IPS DF 4.7 (cell line): ENCODE results near the gene PPP1R16B.
"Not testable (repeated sequence)": the region's sequence is repeated elsewhere in the genome, so short reads cannot be mapped to it uniquely, and the experiment has no call there.

Experiments used
- DNase-seq: peaks from one replicate; pipeline ENCODE4 v3.0.0-alpha.2; 2013; ENCODE audit warnings: low spot score; ENCODE audit errors: extremely low read depth

The PPP1R16B gene

DNA sequence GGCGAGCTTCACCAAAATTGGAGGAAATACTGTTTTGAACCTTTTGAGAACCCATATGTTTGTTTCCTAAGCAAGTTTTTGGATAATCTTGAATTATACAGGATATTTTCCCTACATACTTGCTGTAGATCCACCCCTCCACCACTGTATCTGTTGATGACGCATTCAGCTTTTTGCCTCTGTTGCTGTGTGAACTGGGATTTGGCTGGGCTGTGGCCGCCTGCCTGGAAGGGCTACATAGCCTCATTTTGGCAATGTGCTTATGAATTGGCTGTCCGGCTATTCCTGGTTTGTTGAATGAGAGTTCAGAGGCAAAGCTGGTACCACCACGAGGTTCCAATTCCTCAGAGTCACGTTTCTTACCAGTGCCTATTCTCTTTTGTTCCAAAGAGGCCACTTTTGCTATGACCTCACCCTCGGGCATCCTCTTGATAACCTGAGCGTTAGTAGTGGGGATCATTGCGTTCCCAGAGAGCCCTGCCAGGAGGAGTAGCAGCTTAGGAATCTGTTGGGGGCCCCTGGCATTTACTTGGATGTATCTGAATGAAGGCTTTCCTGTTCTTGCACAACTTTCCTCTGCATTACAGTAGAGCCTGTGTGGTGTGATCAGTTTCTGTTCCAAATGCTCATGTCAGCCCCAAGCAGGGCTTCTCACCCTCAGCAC, 127.1 kb downstream of the PPP1R16B start:
- no peak for DNase-seq

DNA sequence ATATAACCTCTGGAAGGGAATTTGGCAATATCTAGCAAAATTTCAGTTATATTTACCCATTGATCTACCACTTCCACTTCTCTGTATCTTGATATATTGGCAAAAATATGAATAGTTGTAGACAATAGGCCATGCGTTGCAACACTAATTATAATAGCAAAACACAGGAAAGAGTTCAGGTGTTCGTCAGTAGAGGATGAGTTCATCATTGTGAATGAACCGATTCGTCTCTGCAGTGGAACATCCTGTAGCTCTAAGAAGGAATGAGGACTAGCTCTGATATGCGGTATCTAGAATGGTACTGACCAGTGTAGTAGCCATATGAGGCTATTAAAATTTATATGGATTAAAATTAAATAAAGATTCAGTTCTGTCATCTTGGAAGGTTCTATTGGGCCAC, 129.0 kb downstream of the PPP1R16B start:
- no peak for DNase-seq

DNA sequence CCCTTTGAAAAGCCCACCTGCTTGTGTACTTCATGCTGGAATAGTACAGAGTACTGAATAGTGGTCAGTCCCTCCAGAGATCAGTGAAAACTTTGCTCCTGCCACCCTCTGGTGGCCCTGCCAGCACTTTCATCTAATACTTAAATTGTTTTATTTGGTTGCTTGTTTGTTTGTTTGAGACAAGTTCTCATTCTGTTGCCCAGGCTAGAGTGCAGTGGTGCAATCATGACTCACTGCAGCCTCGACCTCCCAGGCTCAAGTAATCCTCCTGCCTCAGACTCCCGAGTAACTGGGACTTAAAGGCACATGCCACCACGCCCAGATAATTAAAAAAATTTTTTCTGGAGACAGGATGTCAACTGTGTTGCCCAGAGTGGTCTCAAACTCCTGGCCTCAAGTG, 129.8 kb downstream of the PPP1R16B start:
- DNase-seq, result no peak

DNA sequence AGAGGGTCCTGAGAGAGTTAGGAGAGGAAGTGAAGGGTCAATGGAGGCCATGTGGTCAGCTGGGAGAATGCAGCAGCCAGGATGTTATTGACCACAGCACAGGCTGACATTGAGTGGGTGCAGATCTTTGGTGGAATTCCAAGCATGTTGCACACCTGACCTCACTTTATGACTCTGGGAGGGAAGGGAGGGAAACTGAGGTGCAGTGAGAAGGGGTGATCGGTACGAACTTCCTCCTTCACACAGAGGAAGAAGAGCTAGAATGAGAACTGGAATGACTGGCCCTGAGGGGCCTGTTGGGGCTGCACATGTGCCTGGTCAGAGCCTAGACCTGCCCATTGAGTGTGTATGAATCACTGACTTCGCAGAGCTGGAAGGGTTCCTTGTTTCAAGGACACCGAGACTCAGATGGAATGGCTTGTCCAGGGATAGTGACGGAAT, 130.5 kb downstream of the PPP1R16B start:
- DNase-seq, result no peak

DNA sequence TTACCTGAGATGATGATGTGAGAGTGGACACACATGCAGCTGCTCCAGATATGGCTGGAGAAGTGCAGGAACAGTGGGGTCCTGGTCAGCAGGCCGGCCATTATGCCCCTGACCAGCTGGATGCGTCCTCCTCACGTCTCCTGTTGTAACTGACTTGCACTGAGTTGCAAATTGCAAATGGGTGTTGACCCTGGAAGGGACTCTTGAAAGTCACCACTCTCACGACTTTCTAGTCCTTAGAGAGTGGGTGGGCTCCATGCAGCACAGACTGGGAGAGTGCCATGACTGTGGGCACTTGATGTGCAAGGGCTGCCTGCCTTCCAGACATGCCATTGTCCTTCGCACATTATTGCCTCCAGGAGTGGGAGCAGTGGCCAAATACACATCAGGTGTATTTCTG, 131.5 kb downstream of the PPP1R16B start:
- no peak for DNase-seq

DNA sequence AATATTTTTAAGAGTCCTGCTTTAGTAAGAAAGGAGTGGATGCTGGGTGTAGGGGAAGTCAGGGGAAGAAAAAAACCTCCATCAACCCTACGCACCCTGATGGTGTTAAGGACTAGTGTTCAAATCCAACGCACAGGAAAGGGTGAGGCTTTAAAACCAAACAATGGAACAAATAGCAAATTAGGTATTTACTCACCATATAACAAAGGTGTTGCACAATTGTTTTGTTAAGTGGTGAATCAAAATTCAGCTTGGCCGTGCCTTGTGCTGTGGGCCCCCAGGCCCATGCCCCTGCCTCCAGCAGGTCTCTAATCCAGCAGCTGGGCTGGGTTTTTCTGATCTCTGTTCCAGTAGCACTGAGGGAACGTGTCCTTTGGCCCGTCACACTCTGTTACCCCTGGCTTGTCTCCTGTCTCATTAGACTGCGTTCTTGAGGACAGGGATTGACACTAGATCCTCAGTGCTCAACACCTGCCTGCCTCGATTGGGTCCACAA, 132.5 kb downstream of the PPP1R16B start:
- no peak for DNase-seq

DNA sequence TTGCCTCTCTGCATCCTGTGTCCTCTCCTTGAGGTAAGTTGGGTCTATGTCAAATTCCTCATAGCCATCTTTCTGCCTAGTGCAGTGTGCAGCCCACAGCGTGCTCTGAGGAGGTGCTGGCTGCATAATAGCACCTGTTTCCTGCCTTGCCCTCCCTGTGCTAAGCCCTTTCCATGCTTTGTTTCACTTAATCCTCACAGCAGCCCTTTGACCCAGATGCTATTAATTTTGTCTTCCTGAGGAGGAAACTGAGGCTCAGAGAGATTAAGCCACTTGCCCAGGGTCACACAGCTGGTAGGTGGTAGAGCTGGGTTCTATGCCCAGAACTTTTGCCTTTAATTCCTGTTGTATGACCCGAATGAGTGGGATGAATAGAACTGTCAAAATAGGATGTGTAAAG, 134.2 kb downstream of the PPP1R16B start:
- DNase-seq, result no peak

DNA sequence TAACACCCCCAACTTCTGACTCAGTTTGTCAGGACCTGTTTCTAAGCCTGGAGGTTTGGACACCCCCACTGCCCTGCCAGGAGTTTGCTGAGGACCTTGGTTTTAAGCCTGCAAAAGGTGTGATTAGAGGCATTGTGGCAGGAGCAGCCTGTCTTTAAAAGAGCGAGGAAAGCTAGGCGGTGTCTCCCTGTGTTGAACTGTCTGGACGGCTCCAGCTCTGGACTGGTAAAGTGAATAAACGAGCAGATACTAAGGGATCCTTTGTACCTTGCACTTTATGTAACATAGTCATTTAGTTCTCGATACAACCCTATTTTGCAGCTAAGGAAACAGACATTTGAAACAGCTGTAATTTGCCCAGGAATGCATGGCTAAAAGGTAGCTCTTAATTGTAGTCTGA, 135.1 kb downstream of the PPP1R16B start:
- DNase-seq, result no peak

DNA sequence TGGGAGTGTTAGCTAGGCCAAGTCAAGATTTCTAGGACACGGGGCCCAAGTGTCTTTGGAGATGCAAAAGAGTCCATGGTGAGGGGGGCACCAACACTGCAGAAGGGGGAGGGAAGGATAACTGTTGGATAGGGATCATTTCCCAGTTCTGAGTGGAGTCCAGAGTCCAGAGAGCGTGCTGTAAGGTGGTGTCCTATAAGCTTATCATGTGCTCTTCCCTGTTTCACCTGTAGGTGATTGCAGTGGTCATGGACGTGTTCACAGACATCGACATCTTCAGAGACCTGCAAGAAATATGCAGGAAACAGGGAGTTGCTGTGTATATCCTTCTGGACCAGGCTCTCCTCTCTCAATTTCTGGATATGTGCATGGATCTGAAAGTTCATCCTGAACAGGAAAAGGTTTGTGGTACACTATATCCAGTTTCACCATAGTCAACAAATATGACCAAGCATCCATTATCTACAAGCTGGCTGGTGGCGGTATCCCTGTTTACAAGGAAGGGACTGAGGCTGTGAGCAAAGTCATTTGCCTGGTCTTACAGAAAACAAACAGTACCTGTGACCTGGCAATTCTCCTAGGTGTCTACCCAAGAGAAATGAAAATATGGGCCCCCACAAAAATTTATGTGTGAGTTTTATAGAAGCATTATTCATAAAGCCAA, 136.4 kb downstream of the PPP1R16B start:
- DNase-seq, result no peak

DNA sequence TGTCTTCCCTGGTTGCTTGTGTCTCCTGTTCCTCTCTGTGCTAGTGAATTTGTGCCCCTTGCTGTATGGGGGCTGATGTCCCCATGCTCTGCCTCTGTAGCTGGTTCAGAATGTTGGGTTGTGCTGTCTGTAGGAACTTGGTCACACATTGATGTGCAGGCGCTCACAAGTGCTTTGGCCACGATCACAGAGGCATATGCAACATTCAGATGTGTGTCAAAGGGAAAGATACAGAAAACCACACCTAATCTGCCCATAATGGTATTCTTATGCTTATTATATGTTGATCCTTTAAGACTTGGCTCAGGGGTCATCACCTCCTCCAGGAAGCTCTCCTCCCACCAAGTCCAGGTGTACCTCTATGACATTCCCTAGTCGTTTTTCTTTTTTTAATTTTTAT, 139.5 kb downstream of the PPP1R16B start:
- no peak for DNase-seq

DNA sequence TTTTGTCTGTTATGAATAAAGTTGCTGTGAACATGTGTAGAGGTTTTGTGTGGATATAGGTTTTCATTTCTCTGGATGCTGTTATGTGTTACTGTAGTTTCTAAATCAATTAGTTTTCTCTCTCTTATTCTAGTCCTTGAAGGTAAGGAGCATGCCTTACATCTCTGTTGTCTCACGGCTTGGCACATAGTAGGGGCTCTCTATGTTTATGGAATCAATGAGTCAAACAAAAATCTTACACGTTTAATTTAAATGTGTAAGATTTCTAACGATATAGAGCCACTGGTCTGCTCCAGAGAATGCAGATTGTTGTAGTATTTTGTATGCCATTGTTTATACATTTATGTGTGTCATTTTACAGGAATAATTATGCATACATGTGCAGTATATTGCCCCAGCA, 141.3 kb downstream of the PPP1R16B start:
- DNase-seq, result no peak

DNA sequence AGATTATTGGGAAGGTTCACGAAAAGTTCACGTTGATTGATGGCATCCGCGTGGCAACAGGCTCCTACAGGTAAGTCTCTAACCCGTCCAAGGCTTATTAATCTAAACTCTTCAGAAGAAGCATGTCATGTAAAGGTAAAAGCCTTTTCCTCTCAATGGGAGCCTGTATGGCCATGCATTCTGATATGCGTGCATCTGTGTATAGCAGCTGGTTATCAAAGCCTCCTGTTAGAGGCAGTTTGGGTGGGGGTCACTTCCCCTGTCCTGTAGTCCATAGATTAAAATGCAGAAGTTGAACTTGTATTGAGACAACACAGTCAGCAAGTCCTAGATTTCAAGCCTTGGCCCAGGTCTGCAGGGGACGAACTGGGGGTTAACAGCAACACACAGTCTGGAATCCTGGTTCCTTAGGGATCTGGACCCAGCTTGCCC, 142.4 kb downstream of the PPP1R16B start:
- DNase-seq, result no peak

DNA sequence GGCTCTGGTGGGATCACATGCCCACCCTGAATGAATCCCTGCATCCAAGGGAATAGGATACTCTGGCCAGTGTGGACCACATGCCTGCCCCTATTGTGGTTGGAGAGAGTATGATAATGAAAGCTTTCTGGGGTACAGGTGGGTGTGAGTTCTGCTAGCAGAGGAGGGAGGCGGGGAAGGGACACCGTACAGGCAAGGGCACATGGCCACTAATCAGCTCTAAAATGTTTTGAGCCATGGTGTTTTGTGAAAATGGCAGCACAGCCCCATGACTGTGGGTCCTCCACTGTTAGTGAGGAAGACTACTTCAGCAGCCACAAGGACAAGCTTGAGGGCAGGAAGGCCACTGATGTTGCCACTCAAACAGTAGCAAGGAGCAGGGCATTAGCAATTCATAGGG, 144.8 kb downstream of the PPP1R16B start:
- no peak for DNase-seq

DNA sequence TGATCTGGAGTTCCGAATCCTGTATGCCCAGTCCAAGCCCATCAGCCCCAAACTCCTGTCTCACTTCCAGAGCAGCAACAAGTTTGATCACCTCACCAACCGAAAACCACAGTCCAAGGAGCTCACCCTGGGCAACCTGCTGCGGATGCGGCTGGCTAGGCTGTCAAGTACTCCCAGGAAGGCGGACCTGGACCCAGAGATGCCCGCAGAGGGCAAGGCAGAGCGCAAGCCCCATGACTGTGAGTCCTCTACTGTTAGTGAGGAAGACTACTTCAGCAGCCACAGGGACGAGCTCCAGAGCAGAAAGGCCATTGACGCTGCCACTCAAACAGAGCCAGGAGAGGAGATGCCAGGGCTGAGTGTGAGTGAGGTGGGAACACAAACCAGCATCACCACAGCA, 146.1 kb downstream of the PPP1R16B start:
- no peak for DNase-seq

DNA sequence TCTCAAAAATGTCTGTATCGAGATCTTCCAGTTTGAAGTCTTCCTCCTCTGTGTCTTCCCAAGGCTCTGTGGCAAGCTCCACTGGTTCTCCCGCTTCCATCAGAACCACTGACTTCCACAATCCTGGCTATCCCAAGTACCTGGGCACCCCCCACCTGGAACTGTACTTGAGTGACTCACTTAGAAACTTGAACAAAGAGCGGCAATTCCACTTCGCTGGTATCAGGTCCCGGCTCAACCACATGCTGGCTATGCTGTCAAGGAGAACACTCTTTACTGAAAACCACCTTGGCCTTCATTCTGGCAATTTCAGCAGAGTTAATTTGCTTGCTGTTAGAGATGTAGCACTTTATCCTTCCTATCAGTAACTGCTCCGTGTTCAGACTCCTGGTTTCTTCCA, 146.7 kb downstream of the PPP1R16B start:
- no peak for DNase-seq

DNA sequence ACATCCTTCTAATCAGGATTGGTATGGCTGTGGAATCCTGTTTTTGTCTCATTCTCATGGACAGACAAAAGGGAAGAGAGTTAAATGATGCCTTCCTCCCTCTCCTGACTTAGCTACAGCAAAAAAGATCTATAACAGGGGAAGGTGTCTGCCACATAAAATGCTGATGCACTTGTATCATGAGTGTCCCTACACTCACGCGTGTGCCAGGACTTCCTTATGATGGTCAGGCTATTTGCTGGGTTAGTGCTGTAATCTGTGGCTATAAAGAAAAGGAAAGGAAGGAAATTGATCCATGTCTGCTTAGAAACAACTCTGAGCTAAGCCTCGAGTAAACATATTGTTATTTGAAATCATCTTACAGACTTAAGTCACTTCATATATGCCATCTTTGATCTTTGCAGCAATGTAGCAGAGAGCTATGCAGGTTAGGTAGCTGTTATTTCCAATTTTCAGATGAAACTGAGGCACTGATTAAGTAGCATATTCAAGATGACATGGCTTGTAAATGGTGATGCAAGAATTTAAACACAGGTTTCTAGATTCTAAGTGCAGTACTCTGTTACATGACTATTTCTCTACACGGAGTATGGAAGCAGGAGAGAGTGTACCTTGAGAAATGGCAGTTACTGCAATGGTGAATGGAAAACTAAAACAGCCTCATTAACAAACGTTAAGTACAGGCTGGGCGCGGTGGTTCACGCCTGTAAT, 148.3 kb downstream of the PPP1R16B start:
- DNase-seq, result no peak

DNA sequence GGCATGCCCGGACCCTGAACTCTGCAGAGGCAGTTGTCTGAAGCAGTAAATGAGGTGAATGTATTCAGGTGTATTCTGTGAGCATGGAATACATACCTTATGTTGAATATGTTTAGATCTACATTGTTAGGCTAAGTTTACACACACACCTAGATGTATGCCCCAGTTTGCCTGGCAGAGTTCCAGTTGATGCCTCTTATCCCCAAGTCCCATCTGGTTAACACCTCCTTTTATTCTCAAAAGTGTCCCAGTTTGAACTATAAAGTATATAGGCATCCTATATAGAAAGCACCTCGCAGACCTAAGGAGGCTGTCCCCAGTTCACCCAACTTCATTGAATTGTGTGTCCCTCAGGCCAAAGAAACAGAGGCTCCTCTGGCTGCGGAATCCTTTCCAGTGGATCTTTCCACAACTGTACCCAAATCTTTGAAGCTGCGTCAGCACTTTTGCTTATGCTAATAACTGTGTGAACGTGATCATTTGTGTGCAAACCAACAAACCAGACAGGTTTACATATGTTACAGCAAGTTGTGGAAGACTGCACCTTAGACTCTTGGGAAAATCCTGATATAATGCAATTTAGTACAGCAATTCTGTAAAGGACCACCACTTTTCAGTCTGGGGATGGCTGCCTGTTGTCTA, 151.9 kb downstream of the PPP1R16B start:
- DNase-seq, result no peak

DNA sequence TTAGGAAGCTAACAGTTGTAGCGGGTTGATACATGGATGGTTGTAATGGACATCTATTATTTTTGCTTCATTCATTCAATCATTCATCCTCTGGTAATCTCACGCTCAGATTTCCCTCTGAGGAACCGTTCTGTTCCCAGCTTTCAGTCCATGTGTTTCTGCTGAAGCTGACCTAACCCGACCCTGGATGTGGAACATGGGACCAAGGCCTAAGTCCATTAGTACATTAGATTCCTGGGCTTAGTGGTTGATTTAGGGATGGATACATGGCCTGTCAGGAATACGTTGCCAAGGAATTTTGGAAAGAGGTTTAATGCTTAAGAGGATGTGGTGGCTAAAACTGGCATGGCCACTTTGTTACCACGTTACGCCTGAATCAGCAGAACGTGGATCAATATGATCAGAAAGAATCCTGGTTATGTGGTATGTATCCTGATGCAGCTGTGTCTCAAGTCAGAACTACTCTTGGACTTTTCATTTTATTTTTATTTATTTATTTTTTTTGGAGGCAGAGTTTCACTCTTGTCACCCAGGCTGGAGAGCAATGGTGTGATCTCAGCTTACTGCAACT, 152.5 kb downstream of the PPP1R16B start:
- no peak for DNase-seq

DNA sequence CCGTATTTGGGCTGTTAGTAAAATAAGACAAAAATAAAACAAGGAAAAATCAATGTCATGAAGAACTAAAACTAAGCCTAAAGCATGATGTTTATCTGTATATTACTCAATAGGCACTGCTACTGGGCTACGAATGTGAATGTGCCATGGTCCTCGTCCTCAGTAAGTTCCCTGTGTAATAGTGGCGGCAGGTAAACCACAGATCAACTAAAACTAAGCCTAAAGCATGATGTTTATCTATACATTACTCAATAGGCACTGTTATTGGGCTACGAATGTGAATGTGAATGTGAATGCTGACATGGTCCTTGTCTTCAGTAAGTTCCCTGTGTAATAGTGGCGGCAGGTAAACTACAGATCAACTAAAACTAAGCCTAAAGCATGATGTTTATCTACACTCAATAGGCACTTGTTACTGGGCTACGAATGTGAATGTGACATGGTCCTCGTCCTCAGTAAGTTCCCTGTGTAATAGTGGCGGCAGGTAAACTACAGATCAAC, 154.7 kb downstream of the PPP1R16B start:
- DNase-seq, result not testable (repeated sequence)

DNA sequence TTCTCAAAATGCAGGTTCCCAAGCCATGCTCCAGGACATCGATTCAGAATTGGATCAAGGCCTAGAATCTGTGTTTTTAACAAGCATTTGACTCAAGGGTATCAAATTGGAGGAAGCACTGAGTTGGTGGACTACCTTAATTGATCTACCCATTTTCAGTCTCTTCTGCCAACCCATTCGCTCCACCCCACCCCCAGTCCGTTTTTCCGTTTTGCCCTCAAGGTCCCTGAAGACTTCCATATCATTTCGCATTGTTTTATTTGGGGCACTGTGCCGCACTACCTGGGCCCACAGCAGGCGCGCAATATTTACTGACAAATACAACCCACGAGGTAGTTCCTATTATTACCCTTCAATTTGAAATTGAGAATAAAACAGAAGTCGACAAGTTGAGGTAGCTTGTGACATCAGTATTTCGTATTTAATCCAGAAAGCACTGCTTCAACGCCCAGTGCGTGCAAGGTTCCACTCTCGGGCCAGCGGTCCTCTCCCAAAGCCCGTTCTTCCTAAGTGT, 156.1 kb downstream of the PPP1R16B start:
- no peak for DNase-seq
